Stimulated activated CD8-positive, alpha-beta memory T cell treated with anti-CD3 and anti-CD28 coated beads, Interleukin-12 subunit alpha, Interleukin-12 subunit beta, amount 100 ng/mL, for 24 hours (primary cell): Measurements from ENCODE around the gene THSD4.
A peak's percentile ranks its signal among the peaks of the same experiment; 100 is the strongest.

Experiments
- DNase-seq: peaks from one replicate; pipeline ENCODE4 v3.0.0-alpha.2; 2020; ENCODE audit errors: extremely low read depth

The THSD4 gene

DNA sequence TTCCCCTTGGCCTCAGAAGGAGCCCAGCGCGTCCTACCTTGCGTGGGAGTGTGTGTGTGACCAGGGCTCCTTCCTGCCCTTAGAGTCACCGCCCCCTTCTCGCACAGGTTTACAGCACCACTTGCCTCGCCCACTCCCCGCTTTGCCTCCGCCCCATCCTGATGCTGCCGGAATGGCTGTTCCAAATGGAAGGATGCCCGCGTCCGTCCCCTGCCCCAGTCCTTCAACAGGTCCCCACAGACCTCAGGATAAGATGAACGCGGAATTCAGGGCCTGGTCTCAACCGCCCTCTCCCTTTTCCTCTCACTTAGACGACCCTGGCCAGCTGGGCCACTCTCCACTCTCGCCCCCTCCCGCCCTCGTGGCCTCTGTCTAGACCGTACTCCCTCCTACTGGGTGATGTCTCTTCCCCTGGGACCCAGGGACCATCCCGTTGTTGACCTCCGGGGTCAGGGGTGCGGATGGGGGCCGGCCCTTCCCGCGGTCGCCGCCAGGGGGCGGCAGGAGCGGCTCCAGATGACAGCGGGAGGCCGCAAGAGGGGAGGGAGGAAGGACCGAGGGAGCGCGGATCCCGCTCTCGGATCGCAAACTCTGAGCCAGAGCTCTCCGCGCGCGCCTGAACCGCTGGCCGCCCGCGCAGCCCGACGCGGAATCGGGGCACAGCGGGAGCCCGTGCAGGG lies at the start of gene THSD4:
TSS of gene THSD4 (plus strand) at position 585 of the 680 bp plus-strand sequence.
- peak; percentile 22 for DNase-seq

DNA sequence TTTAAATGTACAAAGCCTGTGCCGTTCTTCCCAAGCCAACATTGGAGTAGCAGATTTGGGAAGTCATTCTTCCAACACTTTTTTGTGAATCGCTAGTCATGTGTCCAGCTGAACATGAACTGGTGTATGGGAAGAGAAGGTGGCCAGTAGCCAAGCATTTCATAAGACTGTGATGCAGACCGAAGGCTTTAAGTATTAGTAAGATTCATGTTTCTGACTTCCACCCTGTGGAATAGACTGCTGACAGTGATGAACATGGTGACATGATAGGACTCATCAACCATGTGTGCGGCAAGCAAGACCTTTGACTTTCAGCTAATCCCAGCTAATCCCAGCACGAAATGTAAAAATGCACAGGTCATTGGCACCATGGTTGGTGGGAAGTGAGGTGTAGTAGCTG lies 48.3 kb upstream of the THSD4 start:
- no peak for DNase-seq

DNA sequence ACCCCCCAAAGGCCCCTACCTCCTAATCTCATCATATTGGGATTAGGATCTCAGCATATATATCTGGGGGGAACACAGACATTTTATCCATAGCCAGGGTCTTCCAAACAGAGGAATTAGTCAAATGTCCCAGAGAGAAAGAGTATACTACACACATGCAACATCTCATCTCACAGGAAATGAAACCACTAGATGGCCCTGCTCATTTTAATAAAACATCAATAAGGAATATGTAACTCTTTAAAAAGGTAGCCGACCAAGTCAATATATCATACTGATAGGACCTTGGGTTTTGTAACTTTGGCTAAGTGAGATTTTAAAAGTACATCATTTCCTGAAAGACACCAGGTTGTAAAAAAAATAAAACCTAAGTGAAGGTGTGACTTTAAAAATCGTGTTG lies 45.6 kb upstream of the THSD4 start:
- DNase-seq = no peak

DNA sequence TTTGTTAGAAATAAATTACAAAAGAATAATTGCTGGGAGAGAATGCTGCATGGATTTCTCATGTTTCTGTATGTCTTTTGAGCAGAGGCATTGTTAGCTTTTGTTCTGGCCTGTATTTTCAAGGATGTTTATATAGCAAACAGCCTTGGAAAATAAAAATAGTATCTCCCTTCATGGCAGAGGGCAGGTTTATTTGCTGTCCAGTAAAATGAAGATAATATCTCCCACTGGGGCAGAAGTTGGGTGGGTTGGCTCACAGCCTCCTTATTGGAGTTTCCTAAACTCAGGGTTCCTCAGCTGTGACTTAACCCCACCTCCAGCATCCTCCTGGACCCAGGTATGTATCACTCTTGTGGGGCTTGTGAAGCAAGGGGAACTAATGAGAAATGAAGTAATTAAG lies 43.7 kb upstream of the THSD4 start:
- DNase-seq = no peak

DNA sequence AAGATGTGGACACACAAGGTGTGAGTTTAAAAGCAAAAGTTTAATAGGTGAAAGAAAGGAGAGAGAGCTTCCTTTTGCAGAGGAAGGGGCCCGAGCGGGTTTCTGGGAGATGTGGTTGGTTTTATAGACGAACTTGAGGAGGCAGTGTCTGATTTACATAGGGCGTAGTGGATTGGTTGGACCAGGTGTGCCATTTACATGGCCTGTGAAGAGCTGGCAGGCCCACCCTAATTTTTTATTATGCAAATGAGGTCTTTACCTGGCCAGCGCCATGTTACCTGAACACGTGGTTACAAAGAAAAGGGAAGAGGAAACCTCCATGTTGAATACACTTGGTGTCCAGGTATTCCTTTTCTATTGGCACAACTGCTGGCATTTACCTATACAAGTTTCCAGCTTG lies 42.8 kb upstream of the THSD4 start:
- no peak for DNase-seq

DNA sequence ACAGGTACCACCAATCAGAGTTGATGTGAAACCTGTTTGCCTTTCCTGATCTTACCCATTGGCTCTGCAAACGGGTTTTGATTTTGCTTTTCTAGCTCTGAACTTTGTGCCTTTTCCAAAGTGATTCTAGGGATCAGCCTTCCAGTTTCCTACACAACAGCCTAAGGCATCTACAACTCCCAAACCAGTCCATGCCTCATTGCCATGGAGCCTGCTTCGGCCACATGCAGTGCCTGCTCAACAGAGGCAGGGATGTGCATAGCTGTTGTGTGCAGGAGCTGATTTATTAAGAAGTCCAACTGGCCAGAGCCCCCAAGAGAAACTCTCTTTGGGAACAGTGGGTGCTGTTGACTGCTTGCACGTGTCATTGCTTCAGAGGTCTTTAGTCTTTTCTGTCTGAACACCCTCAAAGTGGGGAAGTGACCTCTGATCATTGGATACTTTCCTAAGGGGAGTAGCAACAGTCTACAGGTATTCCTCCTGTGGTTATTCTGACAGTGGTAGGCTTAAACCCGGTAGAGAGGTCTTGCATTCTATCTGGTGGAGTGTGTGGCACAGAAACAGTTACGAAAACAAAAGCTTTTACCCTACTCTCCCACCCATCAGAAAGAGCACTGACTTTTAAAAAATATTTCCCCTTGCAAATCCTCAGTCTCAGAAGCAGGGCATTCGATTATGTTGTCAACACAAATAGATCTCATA lies 36.6 kb upstream of the THSD4 start:
- no peak for DNase-seq

DNA sequence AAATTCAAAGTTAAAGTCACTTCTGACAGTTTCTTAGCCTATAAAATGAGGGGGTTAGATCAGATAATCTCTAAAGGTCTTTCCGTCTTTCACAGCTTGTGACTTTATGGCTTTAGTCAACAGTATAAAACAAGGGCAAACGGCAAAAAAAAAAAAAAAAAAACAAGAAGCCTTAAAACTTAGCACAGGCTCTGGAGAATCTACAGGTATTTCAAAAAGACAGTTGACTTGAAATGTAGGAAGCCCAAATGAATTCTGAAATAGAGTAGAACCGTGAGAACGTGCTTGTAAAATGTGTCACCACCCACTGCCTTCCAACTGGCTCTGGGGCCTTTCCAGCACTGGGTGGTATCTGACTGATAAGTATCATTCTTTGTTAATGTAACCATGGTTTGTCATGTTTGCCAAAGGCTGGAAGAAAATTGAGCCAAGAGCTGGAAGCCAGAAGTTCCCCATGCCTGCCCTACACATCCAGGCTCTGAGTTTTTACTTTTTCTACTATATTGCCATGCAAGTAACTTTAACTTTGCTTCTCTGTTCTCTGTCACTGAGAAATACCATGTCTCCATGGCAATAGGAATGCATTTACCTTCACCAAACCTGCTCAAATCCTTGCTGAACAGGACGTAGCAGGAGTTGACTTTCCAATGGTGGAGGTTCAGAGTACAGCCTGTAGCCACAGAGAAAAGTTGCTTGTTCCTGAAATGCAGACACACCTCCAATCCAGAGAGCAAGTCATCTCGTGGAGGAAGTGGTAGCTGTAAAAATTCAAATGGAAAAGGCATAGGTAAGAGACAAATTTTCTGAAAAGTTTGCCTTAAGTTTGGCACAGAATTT lies 35.8 kb upstream of the THSD4 start:
- DNase-seq = no peak

DNA sequence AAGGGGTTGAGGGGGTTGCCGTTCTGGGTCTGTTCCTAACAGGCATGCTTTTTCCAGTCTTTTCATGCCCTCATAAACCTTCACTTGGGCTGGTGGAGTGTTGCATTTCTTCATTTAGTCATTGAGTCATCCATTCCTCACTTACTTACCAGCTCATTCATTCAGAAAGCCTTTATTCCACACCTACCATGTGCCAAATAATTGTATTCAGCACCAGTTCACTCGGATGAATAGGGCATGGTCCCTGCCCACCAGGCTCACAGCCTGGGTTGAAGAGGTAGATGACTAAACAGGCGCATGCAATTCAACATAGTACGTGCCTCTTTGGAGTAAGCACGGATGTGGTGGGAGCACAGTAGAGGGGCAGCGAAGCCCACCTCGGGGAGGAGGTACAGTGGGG lies 35.1 kb upstream of the THSD4 start:
- DNase-seq = no peak

DNA sequence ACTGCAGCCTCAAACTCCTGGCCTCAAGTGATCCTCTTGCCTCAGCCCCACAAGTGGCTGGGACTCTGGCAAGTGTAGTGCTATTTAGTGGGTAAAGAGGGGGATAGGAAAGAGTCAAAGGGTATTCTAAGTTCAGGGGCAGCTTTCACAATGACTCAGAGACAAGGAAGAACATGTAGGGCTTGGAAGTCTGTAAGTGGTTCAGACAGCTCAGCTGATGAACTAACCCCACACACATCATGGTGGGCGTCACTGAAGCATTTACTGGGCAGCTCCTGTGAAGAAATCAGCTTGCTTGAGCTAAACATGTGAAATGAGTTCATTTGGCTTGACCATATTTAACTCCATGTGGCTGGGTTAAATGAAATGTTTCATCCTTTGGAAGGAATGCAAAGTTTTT lies 34.6 kb upstream of the THSD4 start:
- DNase-seq = no peak

DNA sequence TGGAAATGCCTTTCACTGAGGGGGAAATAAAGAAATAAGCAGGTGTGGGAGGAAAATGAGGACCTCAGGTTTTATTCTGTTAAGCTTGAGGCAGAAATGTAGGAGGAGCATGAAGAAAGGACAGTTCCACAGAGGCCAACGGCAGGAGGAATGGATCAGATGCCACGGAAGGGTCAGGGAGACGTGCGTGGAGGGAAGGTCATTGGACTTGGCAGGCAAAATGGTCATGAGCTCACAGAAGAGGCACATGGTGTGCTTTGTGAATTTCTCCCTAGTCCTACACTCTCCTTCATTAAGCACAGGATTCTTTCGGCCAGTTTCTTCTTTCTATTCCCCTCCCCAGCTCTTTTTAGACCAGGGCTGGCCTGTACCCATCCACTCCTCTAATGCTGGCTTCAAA lies 32.5 kb upstream of the THSD4 start:
- no peak for DNase-seq

DNA sequence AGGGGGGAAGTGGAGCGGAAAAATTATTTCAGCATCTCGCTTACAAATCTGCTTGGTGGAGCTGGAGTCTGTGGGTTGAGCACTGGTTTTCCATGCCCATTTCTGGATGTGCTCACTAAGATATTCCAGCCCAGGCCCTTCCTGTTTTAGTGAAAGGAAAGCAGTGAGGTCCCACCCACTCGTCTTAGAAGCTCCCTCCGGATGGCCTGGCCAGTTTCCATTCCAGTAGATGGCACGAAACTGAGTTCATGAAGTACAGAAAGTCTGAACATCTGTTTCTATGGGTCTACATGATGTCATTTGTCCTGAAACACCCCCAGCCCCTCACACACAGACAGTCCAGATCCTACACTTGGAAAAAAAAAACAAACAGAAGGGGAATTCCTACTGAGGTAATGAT lies 31.9 kb upstream of the THSD4 start:
- DNase-seq = no peak

DNA sequence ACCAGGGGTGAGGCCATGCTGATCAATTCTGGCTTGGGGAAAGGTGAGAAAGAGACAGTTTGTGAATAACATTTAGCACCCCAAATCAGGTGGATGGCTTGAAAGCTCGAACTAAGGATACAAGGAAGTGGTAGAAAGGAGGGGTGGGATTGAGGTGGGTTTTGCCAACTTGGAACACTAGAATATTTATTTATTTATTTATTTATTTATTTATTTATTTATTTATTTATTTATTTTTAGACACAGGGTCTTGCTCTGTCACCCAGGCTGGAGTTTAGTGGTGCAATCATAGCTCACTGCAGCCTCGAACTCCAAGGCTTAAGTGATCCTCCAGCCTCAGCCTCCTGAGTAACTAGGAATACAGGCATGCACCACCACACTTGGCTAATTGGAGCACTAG lies 31.0 kb upstream of the THSD4 start:
- no peak for DNase-seq

DNA sequence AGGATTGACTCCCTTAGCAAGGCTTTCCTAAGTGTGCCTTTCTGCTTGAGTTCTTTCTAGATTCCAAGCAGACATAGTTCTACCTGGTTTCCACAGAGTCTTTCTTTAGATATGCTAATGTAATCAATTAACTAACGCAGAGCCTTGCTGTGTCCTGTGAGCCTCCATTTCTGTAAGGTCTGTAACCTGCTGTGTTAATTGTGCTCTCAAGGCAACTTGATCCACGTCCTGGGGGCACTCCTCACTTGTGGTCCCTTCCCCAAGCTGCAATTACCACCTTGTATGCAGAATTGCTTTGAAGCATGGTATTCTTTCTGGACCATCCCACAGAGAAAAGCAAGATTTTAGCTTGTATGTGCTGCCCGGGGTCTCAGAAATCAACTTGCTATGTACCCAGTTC lies 29.5 kb upstream of the THSD4 start:
- DNase-seq = no peak

DNA sequence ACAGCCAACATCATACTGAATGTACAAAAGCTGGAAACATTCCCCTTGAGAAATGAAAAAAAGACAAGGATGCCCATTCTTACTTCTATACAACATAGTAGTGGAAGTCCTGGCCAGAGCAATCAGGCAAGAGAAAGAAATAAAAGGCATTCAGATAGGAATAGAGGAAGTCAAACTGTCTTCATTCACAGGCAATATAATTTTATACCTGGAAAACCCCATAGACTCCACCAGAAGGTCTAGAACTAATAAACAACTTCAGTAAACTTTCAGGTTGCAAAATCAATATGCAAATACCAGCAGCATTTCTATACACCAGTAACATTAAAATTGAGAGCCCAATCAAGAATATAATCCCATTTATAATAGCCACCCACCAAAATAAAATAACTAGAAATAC lies 27.1 kb upstream of the THSD4 start:
- no peak for DNase-seq

DNA sequence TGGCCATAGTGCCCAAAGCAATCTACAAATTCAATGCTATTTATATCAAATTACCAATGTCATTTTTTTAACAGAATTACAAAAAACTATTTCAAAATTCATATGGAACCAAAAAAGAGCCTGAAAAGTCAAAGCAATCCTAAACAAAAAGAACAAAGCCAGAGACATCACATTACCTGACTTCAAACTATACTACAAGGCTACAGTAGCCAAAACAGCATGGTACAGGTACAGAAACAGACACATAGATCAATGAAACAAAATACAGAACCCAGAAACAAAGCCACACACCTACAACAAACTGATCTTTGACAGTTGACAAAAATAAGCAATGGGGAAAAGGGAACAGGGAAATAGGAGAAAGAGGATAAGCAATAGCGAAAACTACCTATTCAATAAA lies 26.6 kb upstream of the THSD4 start:
- no peak for DNase-seq

DNA sequence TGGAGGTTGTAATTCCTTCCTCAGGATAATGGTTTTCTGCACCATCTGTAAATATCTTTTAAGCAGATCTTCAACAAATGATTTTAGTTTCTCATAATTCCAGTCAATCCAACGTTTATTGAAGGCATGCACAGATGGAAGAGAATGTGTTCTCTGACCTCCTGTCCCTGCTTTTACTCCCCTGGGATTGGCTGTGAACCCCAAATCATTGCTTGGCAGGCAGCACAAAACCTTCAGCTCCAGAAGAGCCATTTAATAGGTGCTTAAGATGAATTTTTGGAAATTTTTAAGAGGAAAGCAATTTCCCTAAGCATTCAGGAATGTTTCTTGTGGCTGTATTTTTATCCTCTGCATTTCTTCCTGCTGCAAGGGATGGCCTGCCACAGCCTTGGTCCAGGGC lies 25.5 kb upstream of the THSD4 start:
- DNase-seq = no peak

DNA sequence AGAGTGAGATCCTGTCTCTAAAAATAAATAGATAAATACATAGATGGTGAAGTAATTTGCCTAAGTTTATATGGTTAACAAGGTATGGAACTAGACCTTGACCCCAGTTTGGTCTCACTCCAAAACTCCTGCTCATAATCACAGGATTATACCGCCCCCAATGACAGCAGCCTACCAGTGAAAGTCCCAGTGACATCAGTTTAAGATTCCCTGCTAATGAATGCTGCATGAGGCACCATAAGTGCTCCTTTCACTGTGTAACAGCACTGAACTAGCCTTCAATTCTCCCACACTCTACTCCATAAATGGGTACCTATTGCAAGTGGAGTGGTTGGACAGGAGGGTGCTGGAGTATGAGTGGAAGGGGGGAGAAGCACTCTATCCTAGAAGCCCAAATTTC lies 23.7 kb upstream of the THSD4 start:
- no peak for DNase-seq

DNA sequence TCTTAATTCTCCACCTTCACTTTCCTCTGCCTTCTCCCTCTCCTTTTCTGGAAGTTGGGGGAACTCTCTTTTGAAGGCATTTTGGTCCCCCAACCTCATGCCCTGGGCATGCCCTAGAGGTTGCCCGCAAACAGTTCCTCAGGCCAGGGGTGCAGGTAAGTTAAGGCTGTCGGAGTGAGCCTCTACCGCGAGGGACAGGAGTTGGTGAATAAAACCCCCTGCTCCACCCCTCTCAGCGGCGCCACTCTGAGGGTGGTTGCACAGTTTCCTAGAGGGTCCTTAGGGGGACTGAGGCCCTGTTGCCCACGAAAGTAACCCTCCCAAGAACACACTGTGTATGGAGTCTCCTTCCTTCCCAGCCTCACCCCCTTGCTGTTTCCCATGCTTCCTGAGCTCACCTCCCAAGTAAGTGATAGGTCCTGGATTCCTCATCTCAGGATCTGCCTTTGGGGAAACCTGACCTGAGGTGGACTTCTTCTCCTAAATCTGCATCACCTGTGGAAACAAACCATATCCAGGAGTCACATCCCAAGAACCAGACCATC lies 23.1 kb upstream of the THSD4 start:
- no peak for DNase-seq

DNA sequence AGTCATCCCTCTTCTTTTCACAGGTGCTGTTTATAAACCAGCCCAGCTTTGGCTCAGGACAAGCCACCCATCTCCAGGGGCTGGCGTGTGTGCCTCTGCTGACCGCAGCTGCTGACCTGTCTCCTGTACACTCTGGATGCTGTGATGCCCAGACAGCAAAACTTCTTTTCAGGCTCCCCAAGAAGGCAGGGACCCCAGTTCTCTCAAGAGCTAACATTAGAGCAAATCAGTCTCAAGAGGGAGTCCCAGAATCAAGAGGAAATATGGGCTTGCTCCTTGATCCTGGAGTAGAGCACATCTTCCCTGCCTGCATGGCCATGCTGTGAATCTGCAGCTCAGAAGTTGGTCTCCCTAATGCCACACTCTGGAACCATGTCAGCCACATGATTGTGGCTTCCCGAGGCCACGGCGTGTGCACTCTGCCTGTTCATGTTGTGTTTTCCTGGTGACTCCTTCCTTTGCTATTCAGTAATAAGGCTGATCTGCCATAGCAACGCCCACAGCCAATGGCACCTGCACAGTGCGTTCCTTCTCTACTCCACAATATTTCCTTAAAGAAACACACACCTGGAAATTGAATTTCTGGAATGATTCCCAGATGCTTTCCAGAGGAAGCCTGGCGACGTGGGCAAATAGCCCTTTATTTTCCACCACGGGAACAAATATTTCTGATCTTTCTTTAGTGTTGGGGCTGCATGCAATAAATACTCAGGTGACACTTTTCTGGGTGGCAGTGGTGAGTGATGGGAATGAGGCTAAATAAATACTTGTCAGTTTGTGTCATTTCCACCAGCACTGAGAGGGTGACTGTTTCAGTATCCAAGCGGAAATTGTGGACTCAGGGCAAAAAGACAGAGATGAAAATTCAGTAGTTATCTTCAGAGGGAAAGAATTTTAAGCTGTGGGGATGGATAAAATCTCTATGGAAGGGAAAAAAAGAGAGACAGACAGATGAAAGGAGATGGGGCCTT lies 21.9 kb upstream of the THSD4 start:
- DNase-seq = no peak

DNA sequence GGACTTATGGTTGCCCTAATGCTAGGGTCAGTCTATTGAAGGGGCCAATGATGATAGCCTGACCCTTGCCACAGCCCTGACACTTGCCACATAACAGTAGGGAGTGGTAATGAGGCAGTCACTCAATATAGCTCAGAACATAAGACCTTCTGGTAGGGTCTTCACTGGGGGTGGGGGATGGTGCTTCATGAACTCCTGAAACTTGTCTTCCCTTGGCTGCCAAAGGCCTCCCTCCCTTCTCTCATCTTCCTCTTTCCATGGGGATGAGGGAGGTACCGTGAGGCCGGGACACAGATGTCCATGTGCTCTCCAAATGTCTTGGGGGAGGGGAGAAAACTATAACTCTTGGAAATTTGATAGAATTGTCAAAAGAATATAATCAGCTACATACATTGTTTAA lies 21.1 kb upstream of the THSD4 start:
- DNase-seq = no peak

DNA sequence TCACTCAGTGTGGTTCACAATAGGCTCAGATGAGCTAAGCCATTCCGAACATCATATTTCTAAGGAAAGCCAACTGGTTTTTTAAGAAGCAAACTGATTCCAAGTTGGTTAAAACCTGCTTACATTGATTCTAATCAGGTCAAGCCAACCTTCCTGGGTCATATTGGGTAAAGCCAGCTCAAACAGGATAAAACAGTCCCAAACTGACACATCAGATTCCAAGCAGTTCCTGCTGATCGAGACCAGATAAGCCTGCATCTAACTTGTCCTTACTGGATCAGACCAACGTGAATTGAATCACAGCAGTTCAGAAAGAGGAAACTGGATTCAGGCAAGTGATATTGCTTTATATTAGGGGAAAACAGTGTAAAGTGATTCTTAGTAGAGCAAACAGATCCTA lies 18.6 kb upstream of the THSD4 start:
- no peak for DNase-seq
